ENCODE data around the gene KRTAP19-2.

Gene KRTAP19-2

GRCh38 chr21:30486180-30486579 is 1.1 kb downstream of the KRTAP19-2 start:
- no peak overlapping the region for H3K4me3 ChIP-seq (ENCODE audit: control insufficient read depth, low read depth, low read length)
- DNase-seq (ENCODE audit: low read depth) = no peak
- TF ChIP-seq, protein P1, sequence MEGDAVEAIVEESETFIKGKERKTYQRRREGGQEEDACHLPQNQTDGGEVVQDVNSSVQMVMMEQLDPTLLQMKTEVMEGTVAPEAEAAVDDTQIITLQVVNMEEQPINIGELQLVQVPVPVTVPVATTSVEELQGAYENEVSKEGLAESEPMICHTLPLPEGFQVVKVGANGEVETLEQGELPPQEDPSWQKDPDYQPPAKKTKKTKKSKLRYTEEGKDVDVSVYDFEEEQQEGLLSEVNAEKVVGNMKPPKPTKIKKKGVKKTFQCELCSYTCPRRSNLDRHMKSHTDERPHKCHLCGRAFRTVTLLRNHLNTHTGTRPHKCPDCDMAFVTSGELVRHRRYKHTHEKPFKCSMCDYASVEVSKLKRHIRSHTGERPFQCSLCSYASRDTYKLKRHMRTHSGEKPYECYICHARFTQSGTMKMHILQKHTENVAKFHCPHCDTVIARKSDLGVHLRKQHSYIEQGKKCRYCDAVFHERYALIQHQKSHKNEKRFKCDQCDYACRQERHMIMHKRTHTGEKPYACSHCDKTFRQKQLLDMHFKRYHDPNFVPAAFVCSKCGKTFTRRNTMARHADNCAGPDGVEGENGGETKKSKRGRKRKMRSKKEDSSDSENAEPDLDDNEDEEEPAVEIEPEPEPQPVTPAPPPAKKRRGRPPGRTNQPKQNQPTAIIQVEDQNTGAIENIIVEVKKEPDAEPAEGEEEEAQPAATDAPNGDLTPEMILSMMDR (IDR thresholded peaks at IDR 0.05; ENCODE audit: control insufficient read depth, insufficient read depth, low read depth, low read length, missing control alignments) = no peak

DNA sequence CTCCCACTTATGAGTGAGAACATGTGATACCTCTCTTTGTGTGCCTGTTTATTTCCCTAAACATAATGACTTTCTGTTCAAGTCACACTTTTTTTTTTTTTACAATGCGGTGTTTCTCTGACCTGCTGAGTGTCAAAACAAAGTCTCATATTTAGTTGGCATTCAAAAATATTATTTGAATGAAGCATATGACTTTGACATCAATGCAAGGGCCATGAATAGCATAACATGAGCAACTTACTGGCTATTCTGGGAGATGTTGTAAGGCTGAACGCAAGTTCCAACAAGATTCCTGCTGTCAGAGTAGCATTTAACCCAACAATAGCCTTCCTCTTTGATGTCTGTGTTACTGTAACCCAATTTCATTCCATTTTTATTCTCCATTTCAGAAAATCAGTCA is 5.1 kb downstream of the KRTAP19-2 start:
- TF ChIP-seq, protein P1 (IDR thresholded peaks at IDR 0.05; ENCODE audit: control insufficient read depth, insufficient read depth, low read depth, low read length, missing control alignments) = no peak
- no peak overlapping the region for H3K4me3 ChIP-seq (ENCODE audit: control insufficient read depth, low read depth, low read length)
- DNase-seq (ENCODE audit: low read depth) = no peak

GRCh38 chr21:30480145-30480544 is 7.1 kb downstream of the KRTAP19-2 start, which contains the start of gene KRTAP19-1:
Gene KRTAP19-1, minus strand, starts transcription at chr21:30480367. Its CDS starts 50 bp downstream, at chr21:30480317.
- H3K4me3 ChIP-seq (ENCODE audit: control insufficient read depth, low read depth, low read length) = no peak within 1 kb of the TSS
- TF ChIP-seq, protein P1 (IDR thresholded peaks at IDR 0.05; ENCODE audit: control insufficient read depth, insufficient read depth, low read depth, low read length, missing control alignments) = no peak
- DNase-seq (ENCODE audit: low read depth) = no peak

GRCh38 chr21:30479259-30479658 is 8.0 kb downstream of the KRTAP19-2 start:
- TF ChIP-seq, protein P1 (IDR thresholded peaks at IDR 0.05; ENCODE audit: control insufficient read depth, insufficient read depth, low read depth, low read length, missing control alignments) = no peak
- no peak for DNase-seq (ENCODE audit: low read depth)

GRCh38 chr21:30478004-30478403 is 9.2 kb downstream of the KRTAP19-2 start:
- TF ChIP-seq, protein P1 (IDR thresholded peaks at IDR 0.05; ENCODE audit: control insufficient read depth, insufficient read depth, low read depth, low read length, missing control alignments) = no peak
- DNase-seq (ENCODE audit: low read depth) = no peak
- no peak overlapping the region for H3K4me3 ChIP-seq (ENCODE audit: control insufficient read depth, low read depth, low read length)

More at GRCh38 chr21:30479259-30479658, 8.0 kb downstream of the KRTAP19-2 start:
- no peak overlapping the region for H3K4me3 ChIP-seq (ENCODE audit: control insufficient read depth, low read depth, low read length)

DNA sequence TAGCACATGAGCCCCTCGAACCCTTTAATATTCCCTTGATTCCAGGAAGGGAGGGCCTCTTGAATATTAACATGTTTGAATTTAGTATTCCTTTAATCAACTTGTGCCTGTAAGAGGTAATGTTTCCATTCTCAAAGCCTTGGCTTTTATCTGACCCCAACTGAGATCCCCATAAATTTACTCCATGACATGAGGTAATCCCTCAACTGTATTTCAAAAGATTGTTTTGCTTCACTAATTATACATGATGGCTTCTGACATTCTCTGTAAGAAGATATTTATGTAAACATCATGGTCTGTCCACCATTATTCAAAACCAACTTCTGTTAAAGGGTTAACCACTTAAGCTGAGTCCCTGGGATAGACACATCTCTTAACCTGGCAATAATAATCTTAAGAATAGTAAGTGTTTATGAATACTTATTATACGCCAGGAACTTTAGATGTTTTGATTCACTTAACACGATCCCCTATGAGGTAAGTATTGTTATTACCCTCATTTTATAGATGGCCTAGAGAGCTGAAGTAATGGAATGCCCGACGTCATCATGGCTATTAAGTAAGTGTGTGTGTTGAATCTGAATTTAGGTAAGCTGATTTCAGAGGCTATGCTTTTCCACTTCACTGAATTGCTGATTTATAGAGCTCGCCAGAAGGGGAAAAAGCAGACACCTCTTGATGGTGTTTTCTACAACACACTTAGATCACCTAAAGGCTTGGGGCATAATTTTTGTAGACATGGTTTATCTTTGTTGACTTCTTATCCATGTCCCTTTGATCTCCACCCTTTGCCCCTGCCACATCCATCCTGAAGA is 18.1 kb downstream of the KRTAP19-2 start:
- TF ChIP-seq, protein P1 (IDR thresholded peaks at IDR 0.05; ENCODE audit: control insufficient read depth, insufficient read depth, low read depth, low read length, missing control alignments) = no peak
- H3K4me3 ChIP-seq (ENCODE audit: control insufficient read depth, low read depth, low read length) = no peak overlapping the region
- no peak for DNase-seq (ENCODE audit: low read depth)

Measured in AG09309 (cell line).